AG08396 (cell line): Measurements from ENCODE around the gene AURKAIP1.

Experiments used
- DNase-seq: peaks from one replicate; pipeline ENCODE4 v3.0.0; 2012; ENCODE audit warnings: low spot score, mixed read lengths

Gene AURKAIP1

DNA sequence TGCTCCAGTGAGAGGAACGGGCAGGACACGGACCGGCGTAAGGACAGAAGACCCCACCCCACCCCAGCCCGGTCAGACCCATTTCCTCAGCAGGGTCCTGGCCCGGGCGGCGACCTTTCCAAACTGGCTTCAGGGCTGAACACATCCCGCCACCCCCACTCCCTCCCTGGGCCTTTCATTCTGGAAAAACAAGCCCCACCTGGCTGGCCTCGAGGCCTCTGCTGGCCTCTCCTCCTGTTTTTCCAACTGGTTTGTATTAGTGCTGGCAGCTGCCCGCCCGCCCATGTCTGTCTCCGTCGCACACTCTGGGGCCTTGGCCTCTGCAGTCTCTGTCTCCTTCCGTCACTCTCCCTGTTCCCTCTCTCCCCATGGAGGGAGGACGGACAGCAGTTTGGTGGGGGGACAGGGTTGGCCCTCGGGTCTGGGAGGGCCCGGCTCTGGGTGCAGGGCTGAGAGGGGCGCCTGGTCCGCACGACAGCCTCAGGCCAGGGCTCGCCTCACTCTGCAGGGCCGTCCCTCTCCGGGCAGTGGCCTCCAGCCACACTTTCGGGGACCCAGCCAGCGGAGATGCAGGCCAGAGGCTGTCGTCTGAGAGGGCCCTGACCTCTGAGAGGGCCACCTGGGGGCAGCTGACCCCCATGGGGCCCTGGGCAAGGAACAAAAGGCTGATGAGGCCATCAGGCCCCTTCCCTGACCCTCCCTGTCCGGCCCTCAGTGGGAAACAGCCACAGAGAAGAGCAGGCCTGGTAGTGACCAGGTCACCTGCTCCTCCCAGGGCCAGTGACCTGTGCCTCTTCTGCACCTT is 15.1 kb downstream of the AURKAIP1 start:
- DNase-seq, result no peak

DNA sequence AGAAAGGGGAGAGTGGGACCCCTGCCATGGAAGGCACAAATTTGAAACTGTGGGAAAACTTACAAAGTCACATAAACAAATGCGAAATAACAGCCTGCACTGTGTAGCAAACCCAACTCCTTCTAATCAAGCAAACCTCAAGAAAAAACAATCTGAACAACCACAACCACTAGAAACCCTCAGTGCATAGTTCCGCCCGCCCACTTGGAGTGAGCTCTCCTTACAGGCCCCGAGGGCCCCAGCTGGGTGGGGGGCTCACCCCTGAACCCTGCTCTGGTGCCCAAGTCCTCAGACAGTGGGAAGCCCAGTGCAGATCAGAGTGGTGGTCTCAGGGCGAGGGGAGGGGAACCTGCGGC is 15.7 kb downstream of the AURKAIP1 start:
- DNase-seq, result peak; percentile 72

DNA sequence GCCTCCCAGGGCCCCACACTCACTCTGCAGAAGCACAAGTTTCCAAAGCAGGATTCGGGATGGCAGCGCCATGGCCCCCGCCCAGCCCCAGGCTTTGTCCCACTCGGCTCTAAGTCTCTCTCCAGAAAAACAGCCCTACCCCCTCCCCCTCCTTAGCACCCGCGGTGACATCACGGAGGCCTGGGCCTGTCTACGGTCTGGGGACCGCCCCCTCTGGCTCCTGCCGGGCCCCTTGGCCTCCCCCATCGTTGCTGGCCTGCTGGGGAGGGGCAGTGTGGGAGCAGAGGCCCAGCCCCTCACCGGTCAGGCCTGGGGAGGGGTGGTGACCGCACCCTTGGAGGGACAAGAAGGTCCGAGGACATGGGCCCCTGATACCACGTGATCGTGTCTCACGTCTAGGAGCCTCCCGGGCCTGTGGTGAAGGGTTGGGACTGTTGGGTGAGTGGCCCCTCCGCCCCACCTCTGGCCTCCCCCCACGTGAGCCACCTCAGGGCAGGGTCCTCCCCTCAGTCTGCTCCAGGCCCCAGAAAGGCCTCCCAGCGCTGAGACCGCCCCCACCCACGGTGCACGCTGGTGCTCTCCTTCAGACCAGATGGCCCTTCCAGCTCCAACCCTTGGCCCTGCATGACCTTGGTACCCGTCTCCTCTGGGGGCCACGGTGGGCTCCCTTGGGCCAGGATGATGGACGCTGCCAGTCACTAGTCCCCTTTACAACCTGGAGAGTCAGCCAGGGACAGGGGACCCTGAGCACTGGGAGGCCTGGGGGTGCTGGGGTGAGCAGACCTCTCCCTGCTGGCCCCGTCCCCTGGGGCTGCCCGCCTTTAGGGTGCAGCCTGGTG is 16.4 kb downstream of the AURKAIP1 start, which contains the start of gene MXRA8:
Gene MXRA8, minus strand, starts transcription at position 123 of the 839 bp plus-strand sequence. Its CDS starts 51 bp downstream, at position 72.
- peak; percentile 90 for DNase-seq

DNA sequence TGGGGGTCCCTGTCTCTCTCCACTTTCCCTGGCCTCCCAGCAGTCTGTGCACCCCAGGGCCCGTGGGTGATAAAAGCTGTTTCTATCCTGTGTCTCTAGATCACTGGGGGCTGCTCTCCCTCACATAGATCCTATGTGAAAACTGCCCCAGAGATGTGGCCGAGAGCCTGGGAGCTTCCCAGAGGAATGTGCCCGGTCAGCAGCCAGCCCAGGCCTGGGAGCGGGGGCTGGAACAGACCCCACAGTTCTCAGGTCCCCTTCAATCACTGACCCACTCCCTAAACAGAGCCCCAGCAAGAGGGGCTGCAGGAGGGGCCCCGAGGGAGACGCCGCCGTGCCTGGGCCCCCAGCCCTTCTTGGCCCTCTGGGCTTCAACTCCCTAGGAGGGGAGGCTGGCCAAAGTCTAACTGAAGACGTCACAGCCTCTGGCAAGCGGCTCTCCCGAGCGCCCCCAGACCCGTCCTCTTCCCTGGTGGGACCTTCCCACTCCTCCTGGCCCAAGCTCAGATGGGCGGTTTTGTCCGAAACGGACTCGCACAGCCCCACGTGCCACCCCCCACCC is 17.1 kb downstream of the AURKAIP1 start:
- no peak for DNase-seq

DNA sequence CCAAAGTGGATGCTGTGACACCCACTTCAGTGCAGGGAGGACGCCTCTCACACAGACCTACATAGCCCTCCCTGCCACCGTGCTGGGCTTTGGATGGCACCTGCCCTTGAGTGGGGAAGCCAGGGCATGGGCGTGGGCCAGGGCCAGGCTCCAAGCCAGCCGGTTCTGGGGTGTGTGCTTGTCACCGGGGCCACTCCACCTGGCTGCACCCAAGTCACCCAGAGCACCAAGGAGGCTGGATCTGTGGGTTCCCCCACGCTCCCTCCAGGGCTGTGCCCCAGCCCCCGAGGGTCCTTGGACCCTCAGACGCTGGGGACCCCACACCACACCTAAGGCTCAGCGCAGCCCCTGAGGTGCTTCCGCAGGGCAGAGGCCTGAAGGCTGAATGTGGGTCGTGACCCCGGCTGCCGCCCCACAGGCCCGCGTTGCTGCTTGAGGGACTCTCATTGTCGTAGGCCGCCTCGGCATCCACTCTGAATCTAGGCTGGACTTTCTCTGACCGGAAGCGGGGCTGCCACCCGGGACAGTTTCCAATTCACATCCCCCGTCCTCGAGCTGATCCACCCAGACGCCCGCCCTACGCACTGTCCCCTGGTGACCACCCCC is 18.1 kb downstream of the AURKAIP1 start:
- DNase-seq, result no peak

DNA sequence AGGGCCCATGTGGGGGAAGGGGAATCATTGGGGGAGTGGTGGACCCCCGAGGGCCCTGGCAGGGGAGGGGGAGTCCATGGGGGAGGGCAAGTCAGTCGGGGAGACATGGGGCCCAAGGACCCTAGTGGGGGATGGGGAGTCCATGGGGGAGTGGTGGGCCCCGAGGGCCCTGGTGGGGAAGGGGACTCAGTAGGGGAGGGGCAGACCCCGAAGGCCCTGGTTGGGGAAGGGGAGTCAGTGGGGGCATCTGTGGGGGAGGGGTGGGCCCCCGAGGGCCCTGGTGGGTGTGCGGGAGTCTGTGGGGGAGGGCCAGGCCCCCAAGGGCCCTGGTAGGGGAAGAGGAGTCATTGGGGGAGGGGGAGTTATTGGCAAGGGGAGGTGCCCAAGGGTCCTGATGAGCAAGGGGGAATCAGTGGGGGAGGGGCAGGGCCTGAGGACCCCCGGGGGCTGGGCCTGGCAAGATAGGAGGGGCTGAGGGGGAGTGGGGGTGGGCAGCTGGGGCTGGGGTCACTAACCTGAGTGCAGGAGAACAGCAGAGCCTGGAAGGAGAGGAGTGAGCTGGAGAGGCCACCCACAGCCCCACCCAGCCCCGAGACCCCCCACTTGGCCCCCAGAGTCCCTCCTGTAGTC is 18.7 kb downstream of the AURKAIP1 start:
- no peak for DNase-seq

DNA sequence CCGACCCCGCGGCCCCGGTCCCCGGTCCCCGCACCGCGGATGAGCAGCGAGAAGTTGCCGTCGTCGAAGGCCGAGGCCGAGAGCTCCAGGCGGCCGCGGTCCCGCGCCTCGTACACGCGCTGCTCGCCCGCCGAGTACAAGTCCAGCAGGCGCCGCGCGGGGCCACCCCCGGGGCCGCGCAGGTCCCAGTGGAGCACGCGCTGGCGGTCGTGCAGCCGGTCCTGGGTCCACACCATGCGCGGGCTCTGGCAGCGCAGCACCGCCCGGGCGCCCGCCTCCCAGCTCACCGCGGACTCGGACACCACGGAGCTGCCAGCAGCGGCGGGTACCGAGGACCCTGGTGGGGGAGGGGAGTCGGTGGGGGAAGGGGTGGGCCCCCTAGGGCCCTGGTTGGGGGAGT is 19.6 kb downstream of the AURKAIP1 start:
- DNase-seq, result peak; percentile 59

DNA sequence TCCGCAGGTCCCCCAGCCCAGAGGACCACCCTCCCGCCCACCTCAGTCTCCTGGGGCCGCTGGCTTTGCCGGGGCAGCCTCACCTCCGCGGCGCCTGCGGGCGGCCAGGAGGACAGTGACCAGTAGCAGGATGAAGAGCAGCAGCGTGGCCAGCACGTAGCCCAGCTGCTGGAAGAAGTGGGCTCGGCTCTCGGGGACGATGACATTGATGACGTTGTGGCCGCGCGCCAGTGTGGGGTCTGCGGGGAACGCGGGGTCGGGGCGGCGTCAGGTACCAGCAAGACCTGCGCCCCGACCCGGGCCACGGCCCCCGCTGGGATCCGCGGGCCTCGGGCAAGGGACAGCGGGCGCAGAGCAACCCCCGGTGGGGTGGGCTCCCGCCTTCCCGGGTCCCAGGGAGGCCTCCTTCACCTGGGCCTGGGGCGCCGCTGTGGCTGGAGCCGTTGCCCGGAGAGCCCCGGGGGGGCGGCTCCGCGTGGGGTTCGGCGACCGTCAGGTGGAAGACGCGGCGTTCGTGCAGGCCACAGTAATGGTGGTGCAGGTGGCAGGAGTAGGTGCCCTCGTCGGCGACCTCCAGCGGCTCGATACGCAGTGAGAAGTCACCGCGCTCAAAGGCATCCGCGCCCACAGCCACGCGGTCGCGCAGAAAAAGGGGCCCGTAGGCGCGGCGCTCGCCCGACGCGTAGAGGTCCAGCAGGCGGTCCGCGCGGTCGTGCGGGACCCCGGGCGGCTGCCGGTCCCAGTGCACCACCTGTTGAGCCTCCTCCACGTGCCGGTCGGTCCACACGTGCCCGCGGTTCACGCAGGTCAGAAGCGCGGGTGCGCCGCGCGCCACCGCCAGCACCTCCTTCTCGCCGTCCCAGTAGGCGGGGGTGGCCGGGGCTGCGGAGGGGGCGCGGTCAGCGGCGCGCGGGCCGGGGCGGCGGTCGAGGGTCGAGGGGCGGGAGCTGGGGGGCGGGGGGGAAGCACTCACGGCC is 20.4 kb downstream of the AURKAIP1 start:
- no peak for DNase-seq

DNA sequence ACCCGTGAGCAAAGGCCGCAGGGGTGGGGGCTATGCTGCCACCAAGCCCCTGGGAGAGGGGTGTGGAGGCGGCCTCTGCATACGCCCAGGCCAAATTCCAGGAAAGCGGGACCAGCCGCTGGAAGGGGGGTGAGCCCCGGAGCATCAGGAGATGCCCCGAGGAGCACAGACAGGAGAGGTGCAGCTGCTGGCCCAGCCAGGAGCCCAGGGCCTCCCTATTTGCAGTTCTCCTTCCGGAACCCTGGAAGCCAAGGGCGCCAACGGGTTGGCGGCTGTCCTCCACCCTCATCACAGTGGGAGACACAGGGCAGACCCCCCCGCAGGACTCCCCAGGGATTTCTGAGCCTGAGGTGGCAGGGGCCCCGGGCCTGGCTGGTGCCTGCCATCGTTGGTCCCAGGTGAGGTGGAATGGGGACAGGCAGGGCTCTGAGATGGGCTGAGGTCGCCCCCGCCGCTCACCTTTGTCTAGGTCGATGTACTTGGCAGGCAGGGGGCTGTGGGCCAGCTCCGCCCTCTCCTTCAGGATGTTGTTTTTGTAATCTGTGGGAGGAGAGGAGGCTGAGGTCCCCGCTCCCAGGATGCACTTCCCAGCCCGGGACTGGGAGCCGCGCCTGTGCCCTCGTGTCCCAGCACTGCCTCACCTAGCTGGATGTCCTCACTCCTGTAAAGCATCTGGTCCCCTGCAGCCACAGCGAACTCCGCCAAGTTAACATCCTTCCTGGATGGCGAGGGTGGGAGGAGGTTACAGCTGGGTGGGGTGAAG is 21.4 kb downstream of the AURKAIP1 start:
- DNase-seq, result no peak

DNA sequence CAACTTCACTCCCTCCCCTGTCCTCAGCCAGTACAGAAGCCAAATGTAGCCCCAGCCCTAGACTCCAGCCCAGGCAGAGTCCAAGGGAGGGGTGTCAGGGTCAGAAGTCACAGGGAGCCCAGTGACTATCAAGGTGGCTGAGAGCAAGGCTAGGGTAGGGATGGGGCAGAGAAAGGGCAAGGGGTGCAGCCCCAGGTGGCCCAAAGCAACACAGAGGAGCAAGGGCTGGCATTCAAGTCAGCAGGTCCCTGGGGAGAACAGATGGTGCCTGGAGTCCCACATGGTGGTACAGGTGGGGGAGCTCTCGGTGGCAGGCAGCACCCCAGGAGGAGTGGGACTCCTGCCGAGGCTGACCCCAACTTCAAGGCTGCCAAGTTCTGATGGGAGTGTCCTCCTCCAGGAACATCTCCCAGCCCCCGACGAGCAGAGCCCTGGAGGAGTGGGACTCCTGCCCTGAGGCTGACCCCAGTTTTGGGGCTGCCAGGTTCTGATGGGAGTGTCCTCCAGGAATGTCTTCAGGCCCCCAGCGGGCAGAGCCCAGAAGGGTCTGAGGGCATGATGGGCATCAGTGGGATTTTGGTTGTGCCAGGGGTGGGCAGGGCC is 22.1 kb downstream of the AURKAIP1 start:
- DNase-seq, result no peak

DNA sequence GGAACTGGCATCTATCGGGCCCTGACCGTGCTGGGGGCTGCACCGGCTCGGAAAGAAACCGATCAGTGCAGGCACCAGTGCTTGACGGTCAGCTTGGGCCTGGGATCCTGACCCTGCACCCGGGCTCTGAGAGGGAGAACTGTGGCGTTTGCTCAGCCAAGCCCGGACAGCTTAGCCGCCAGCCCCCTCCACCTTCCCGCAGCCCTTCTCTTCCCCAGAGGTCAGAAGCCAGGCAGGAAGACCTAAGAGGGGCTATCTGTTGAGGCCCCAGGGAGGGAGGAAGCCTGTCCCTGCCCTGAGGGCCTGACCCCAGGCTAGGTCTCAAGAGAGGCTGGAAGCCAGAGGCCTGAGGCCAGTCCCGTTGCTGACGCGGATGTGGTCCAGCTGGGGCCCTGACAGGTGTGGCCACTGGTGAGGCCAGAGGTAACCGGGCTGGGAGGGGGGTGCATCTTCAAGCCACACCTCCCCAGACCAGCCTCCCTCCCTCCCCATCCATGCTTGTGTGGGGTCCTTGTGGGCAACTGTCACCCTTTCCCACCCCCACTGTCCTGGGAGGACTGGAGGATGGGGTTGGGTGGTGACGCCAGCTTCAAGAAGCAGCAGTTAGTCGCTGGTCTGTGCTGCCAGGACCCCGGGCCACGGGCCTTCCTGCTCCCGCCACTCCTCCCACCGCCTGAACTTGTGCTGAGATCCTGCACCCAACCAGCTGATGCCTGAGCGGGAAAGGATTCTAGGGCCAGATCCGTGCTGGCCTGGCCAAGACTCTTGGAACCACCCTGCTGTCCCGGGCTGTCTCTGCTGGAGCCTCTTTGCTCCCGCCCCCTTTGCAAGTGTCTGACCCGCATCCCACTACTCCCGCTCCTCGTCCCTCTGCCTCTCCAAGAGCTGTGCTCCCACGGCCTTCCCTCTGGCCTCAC is 23.2 kb downstream of the AURKAIP1 start:
- peak; percentile 53 for DNase-seq

DNA sequence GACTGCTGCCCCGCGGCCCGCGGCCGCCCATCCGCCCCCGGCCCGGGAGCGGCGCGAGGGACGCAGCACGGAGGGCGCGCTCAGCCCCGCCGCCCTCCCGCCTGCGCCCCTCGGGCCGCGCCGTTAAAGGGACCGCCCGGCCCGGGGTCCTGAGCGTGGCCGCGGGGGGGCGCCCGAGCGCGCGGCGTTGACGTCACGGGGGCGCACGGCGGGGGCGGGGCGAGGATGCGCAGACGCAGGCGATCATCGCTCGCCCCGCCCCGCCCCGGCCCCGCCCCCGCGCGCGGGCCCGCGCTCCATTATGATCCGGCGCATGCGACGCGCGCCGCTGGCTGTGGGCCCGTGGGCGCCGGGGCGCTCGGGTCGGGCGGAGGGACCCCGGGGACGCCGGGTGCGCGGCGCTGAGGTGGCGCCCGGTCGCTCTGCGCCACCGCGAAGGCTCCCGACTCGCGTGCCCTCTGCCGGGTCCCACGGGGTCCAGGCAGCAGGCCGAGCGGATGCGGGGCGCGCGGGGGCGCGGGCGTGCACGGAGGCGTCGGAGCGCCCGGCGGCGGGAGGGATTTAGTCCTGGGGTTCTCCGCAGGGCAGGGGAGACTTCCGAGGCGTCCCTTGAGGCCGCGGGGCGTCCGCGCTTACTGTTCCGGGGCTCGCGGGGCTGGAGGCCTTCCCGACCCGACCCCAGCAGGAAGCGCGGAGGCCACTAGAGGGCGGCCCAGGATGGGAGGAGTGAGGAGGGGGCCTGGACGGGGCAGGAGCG is 25.6 kb downstream of the AURKAIP1 start, which contains the start of gene DVL1:
Gene DVL1, minus strand, starts transcription at position 163 of the 757 bp plus-strand sequence. CDS start 353 bp downstream, outside the sequence.
- peak; percentile 93 for DNase-seq

DNA sequence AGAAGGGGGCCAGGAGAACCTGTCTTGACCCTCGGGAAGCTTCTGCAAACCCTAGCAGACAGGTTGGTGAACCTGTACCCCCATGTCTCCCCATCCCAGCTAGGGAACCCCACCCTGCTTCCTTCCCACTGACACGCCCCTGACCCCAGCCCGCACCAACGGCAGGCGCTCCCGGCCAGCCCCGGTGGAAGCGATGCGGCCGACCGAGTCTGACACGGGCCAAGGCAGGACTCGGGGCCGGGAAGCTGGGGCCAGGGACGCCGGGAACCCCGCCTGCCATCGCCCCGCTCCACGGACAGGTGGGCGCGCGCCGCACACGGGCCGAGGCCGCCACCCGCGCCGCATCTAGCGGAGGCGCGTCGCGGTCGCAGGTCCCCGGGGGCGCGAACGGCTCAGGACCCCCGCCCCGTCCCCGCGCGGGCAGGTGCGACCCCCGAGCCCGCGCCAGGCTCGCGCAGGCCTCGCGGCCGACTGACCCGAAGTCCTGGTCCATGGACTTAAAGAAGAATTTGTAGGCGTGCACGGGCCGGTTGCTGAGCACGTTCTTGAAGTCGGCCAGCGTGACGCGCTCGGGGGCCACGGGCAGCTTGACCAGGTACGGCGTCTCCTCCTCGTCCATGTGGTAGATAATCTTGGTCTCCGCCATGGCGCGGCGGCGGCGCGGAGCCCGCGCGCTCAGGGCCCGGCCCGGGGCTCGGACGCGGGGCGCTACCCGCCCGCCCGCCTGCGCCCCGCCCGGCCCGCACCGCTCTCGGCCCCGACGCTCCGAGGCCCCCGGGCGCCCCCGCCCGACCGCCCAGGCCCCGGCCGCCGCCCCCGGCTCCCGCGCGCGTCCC is 26.4 kb downstream of the AURKAIP1 start:
- DNase-seq, result no peak

DNA sequence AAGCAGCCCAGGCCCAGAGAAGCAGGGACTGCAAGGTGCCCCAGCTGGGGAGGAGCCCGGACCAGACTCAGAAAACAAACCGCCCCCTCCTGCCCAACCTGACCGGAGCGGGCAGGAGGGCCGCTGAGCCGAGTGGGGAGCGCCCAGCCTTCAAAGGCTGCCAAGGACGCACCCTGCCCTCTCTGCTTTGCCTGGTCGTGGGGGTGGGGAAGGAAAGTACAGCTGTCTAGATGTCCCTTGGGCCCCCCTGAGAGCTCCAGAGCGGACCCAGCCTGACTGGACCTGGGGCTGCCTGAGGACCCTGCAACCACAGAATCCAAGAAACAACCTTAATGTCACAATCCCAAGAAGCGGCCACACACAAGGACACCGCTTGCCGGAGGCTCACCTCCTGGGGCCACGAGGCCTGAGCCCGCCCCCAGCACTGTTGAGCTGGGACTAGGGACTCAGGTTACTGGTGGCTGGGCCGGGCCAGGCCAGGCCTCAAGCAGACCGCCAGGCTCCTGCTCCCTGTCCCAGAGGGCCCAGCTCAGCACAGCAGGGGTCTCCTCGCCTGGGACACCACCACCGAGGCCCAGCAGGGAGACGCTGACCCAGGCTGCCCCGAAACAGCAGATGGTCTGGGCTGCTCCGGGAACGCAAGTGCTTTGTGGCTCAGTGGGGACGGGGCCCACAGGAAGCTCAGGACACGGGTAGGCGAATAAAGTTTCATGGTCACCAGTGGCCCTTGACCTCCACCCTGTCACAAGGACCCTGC is 27.2 kb downstream of the AURKAIP1 start:
- DNase-seq, result no peak

DNA sequence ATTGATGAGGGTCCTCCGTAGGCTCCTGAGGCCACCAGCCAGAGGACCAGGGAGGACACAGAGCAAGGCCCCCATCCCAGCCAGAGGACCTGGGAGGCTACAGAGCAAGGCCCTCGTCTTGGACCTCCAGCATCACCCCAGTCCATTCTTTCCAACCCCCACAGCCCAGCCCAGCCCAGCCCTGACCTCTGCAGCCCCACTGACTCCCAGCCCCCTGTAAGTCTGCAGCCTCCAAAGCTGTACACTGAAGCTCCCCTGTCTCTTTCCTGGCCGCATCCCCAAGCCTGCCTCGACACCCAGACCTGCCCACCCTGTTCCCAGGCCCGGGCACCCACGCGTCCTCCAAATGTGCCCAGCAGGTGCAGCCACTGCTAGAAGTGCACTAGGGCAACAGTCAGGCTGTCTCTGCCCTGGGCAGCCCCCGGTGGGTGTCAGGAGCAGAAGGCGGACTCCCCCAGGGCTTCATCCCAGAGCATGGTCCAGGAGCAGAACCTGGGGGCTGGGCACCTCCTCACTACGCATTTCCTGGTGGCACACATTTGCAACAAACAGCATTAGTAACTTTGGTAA is 27.9 kb downstream of the AURKAIP1 start:
- DNase-seq, result no peak

DNA sequence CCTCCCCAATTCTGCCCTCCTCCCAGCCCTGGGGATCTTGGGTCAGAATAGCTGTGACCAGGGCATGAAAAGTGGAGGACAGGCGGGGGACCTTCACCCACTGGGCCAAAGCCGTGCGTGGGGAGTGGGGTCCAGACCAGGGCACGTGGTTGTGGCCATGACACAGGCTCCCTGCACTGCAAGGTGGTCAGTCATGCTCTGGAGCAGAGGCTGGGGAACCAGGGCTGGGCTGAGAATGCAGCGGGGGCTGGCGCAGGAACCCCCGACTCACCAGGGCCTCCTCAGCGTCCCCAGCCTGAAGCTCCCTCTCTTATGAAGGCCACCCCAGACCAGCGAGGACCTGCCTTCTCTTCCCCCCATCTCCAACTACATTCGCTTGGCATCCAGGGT is 28.5 kb downstream of the AURKAIP1 start:
- no peak for DNase-seq
